GM12878 (cell line): ENCODE data around the gene ITGAV. TPM values are rescaled to one million over a fixed set of nuclear protein-coding genes. Genes with fewer than 3 reads are reported as not detected.

ENCODE experiments used
- ATAC-seq: fragments of 200-7000 bp; cut with Tn5 transposase; 3 replicates; pipeline ENCODE4 v1.9.1; 2020; ENCODE audit warnings: mild to moderate bottlenecking, moderate library complexity
- BruUV-seq: library from RNA; stranded (reverse); fragments of 400-500 nt; replicated peaks from 2 replicates; lab custom pipeline; 2021; lab: Mats Ljungman, UMichigan
- CTCF ChIA-PET: fragments of 300-600 bp; sonication (Branson Sonifier 250); formaldehyde crosslinking; extraction: SDS; loops from one replicate; lab custom pipeline; 2021; ENCODE audit warnings: inconsistent platforms; lab: Yijun Ruan, JAX
- POLR2A ChIA-PET: fragments of 350-600 bp; formaldehyde crosslinking; extraction: SDS; loops from one replicate; lab custom pipeline; 2021; ENCODE audit warnings: inconsistent platforms; lab: Charles Lee
- RAD21 ChIA-PET: fragments of 300-600 bp; sonication (Branson Sonifier 250); formaldehyde crosslinking; loops from one replicate; lab custom pipeline; 2023; ENCODE audit warnings: antibody characterized with exemption; ENCODE audit not compliant: unreplicated experiment; lab: Charles Lee
- SMC1A ChIA-PET: fragments of 300-600 bp; sonication (Branson Sonifier 250); formaldehyde crosslinking; loops from one replicate; lab custom pipeline; 2023; ENCODE audit not compliant: unreplicated experiment, uncharacterized antibody; lab: Charles Lee
- DNase-seq: peaks from one replicate; pipeline ENCODE4 v3.0.0-alpha.2; 2011; ENCODE audit warnings: low read depth, low spot score
- FAIRE-seq: peaks from 3 replicates; lab custom pipeline; 2011; peaks lifted over from hg19 to GRCh38; lab: Jason Lieb, UNC
- H2AFZ ChIP-seq: 2 replicates; pipeline ENCODE4 v1.6.0; 2011; ENCODE audit warnings: low read depth, low read length, control low read depth; ENCODE audit not compliant: control insufficient read depth
- H3K27ac ChIP-seq: 2 replicates; pipeline ENCODE4 v1.5.1; 2011; ENCODE audit warnings: control low read depth; ENCODE audit not compliant: control insufficient read depth, insufficient read depth
- H3K27me3 ChIP-seq, 2 experiments: replicated peaks in 1 of 2; 2 replicates each; pipeline versions ENCODE4 v1.6.0 to v1.6.1; 2011; ENCODE audit warnings: low read length in 1 of 2; ENCODE audit not compliant: control insufficient read depth in 2 of 2, insufficient read depth in 2 of 2
- H3K36me3 ChIP-seq, 2 experiments: 2 replicates each; pipeline ENCODE4 v1.5.1; 2011; ENCODE audit warnings: low read length in 1 of 2; ENCODE audit not compliant: control insufficient read depth in 2 of 2, insufficient read depth in 2 of 2
- H3K4me1 ChIP-seq: 2 replicates; pipeline ENCODE4 v1.6.1; 2011; ENCODE audit warnings: mild to moderate bottlenecking, low read length, moderate library complexity, mixed read lengths; ENCODE audit not compliant: control insufficient read depth, insufficient read depth
- H3K4me2 ChIP-seq: 2 replicates; pipeline ENCODE4 v1.6.0; 2011; ENCODE audit warnings: control low read depth; ENCODE audit not compliant: control insufficient read depth, insufficient read depth
- H3K4me3 ChIP-seq: fragments of 200-600 bp; sonication (generic); 2 replicates; pipeline ENCODE4 v1.5.1; 2016
- H3K79me2 ChIP-seq: 2 replicates; pipeline ENCODE4 v1.6.0; 2011; ENCODE audit warnings: low read length; ENCODE audit not compliant: control insufficient read depth, insufficient read depth
- H3K9ac ChIP-seq: 2 replicates; pipeline ENCODE4 v1.8.0; 2011; ENCODE audit warnings: low read length, control low read depth, mixed read lengths; ENCODE audit not compliant: control insufficient read depth, insufficient read depth
- H3K9me3 ChIP-seq: replicated peaks from 3 replicates; pipeline ENCODE4 v1.5.1; 2011; ENCODE audit warnings: mild to moderate bottlenecking, low read length; ENCODE audit not compliant: control insufficient read depth, insufficient read depth
- H4K20me1 ChIP-seq: 2 replicates; pipeline ENCODE4 v1.6.0; 2011; ENCODE audit not compliant: control insufficient read depth, insufficient read depth
- BCL11A ChIP-seq: IDR thresholded peaks from 2 replicates; pipeline ENCODE4 v1.6.1; 2011; ENCODE audit warnings: low read depth, low read length
- CBFB ChIP-seq: IDR thresholded peaks from 2 replicates; pipeline ENCODE4 v1.6.1; 2016; ENCODE audit warnings: antibody characterized with exemption, low read depth
- CTCF ChIP-seq, 3 experiments: IDR thresholded peaks in 2 of 3; conservative IDR thresholded peaks in 1 of 3; 2 replicates each; pipeline ENCODE4 v1.5.1; 2011; ENCODE audit warnings: low read depth in 3 of 3, low read length in 3 of 3, mild to moderate bottlenecking in 3 of 3, control low read depth in 2 of 3, moderate library complexity in 2 of 3, inconsistent platforms in 1 of 3, mixed read lengths in 1 of 3; ENCODE audit not compliant: control insufficient read depth in 2 of 3, insufficient read depth in 1 of 3; ENCODE audit errors: extremely low read depth in 1 of 3
- GABPA ChIP-seq: IDR thresholded peaks from 2 replicates; pipeline ENCODE4 v1.6.1; 2014; ENCODE audit warnings: antibody characterized with exemption, low read depth, mild to moderate bottlenecking, inconsistent platforms
- IKZF2 ChIP-seq, 2 experiments: fragments of 450-650 bp; IDR thresholded peaks; 2 replicates each; pipeline ENCODE4 v1.6.1; 2017; ENCODE audit warnings: mild to moderate bottlenecking in 2 of 2, moderate library complexity in 2 of 2
- JUNB ChIP-seq: IDR thresholded peaks from 2 replicates; pipeline ENCODE4 v1.6.1; 2016; ENCODE audit warnings: antibody characterized with exemption, mild to moderate bottlenecking
- PBX3 ChIP-seq: IDR thresholded peaks from 2 replicates; pipeline ENCODE4 v1.6.1; 2011; ENCODE audit warnings: mild to moderate bottlenecking, low read depth, low read length, moderate library complexity; ENCODE audit not compliant: insufficient replicate concordance
- SIN3A ChIP-seq: IDR thresholded peaks from 2 replicates; pipeline ENCODE4 v1.6.1; 2012; ENCODE audit warnings: low read depth, low read length, improper control_type of control experiment
- SPI1 ChIP-seq: IDR thresholded peaks from 2 replicates; pipeline ENCODE4 v1.6.1; 2011; ENCODE audit warnings: low read depth, mild to moderate bottlenecking, low read length, moderate library complexity, borderline replicate concordance; ENCODE audit not compliant: insufficient read depth
- SREBF2 ChIP-seq: IDR thresholded peaks from 2 replicates; pipeline ENCODE4 v1.6.1; 2012; ENCODE audit warnings: mild to moderate bottlenecking, low read length
- STAT3 ChIP-seq: IDR thresholded peaks from 2 replicates; pipeline ENCODE4 v1.6.1; 2011; ENCODE audit warnings: low read depth, low read length, improper control_type of control experiment
- TCF12 ChIP-seq: IDR thresholded peaks from 2 replicates; pipeline ENCODE4 v1.6.1; 2011; ENCODE audit warnings: low read depth, mild to moderate bottlenecking, low read length
- ZNF207 ChIP-seq: fragments of 450-650 bp; IDR thresholded peaks from 2 replicates; pipeline ENCODE4 v1.6.1; 2014; ENCODE audit warnings: antibody characterized with exemption, mild to moderate bottlenecking, borderline replicate concordance
- ZNF24 ChIP-seq: fragments of 450-650 bp; IDR thresholded peaks from 2 replicates; pipeline ENCODE4 v1.6.1; 2017; ENCODE audit warnings: antibody characterized with exemption, mild to moderate bottlenecking
- WGBS: methylation state at CpG from one replicate; pipeline ENCODE4 v1.1.6; 2016; ENCODE audit warnings: low lambda C conversion rate; ENCODE audit not compliant: insufficient replicate concordance, insufficient coverage; ENCODE audit errors: missing lambda C conversion rate; 5-methylcytosine and 5-hydroxymethylcytosine counted together
- in situ Hi-C: fragments of 300-500 bp; cut with MboI; formaldehyde crosslinking; loops from 9 replicates; pipeline ENCODE4 v1.14.3; 2018; ENCODE audit warnings: mixed read lengths
- intact Hi-C: fragments of 100-400 bp; cut with micrococcal nuclease; formaldehyde crosslinking; loops from one replicate; pipeline ENCODE4 v1.14.2; 2022; ENCODE audit not compliant: unreplicated experiment
- polyA plus RNA-seq, 11 experiments: library from polyadenylated mRNA; depleted of rRNA in 4 of 11; unstranded in 6 of 11; stranded (reverse) in 5 of 11; fragments of >200 nt; fragmentation: Nextera tagmentation in 4 of 11; fragmentation: Illumina TruSeq in 1 of 11; extraction: Ambion mirVana in 4 of 11; extraction: Trizol in 1 of 11; gene quantifications; 1 replicate in 1 of 11; 2 replicates in 10 of 11; pipeline versions ENCODE4 v1.2.1 to v1.2.3, GENCODE V29; 2011 to 2016; ENCODE audit warnings: inconsistent platforms in 2 of 11, missing spikeins in 2 of 11, low read depth in 1 of 11
- total RNA-seq, 4 experiments: library from RNA; depleted of rRNA in 3 of 4; stranded (reverse); fragments of >200 nt in 3 of 4; fragmentation: Illumina TruSeq in 1 of 4; extraction: Trizol in 1 of 4; gene quantifications; 2 replicates each; pipeline versions ENCODE4 v1.2.1 to v1.2.3, GENCODE V29; 2013 to 2021

ITGAV gene
- total and polyA plus RNA-seq, 10 of the 15 experiments (the other 5 are each of a cell fraction or from before 2014, with no cell fraction given): 2.1 to 10.8 (median 6.1) TPM

GRCh38 chr2:186544255-186544675 is 45.6 kb upstream of the ITGAV start:
- SMC1A ChIA-PET: interaction anchor here (0.6 to 0.7 kb wide), 2 partner anchors 17 to 539 kb away, joined by 3 to 4 read pairs; no protein-coding TSS in a partner anchor
- 94% methylated on average over 1 of the region's 1 CpG for WGBS
- in situ Hi-C loops (no loop called here), intact Hi-C loops (no loop called here)
- Histone ChIP-seq H4K20me1 (no peaks in the 10 kb centered on the region), H3K9ac (no peak overlapping the region), H3K4me1 (no peaks in the 10 kb centered on the region), H3K4me3 (no peak overlapping the region), H2AFZ (no peak overlapping the region), H3K4me2 (no peak overlapping the region), H3K36me3 (no peaks in the 10 kb centered on the region), H3K27me3 (no peaks in the 10 kb centered on the region), H3K9me3 (no peaks in the 10 kb centered on the region), H3K27ac (no peak overlapping the region), H3K79me2 (no peaks in the 10 kb centered on the region)
- CTCF ChIA-PET: interaction anchor here (1.1 kb wide), 1 partner anchor 948 kb away, joined by 3 read pairs; no protein-coding TSS in a partner anchor
- ATAC-seq: peak; percentile 30
- POLR2A ChIA-PET: no interaction called here
- no peak for DNase-seq
- no peak for FAIRE-seq
- TF ChIP-seq ZNF207 (no peak), BCL11A (no peak)
- RAD21 ChIA-PET: no interaction called here
- no TSS peak for BruUV-seq

GRCh38 chr2:186546846-186547245 is 43.0 kb upstream of the ITGAV start:
- DNase-seq: no peak
- FAIRE-seq: no peak
- Histone ChIP-seq H3K27me3 (no peaks in the 10 kb centered on the region), H3K4me2 (no peak overlapping the region), H4K20me1 (no peaks in the 10 kb centered on the region), H3K9me3 (no peaks in the 10 kb centered on the region), H3K4me3 (no peak overlapping the region), H3K9ac (no peak overlapping the region), H3K27ac (no peak overlapping the region), H2AFZ (no peak overlapping the region), H3K4me1 (no peaks in the 10 kb centered on the region), H3K79me2 (no peaks in the 10 kb centered on the region), H3K36me3 (no peaks in the 10 kb centered on the region)
- ChIA-PET RAD21 (no interaction called here), CTCF (interaction anchor here (0.9 kb wide), 1 partner anchor 42 kb away, joined by 3 read pairs; no protein-coding TSS in a partner anchor), SMC1A (interaction anchor here (1.3 kb wide), 1 partner anchor 23 kb away, joined by 4 read pairs; no protein-coding TSS in a partner anchor), POLR2A (no interaction called here)
- WGBS: 0% methylated on average over 1 of the region's 1 CpG
- intact Hi-C loops: no loop called here
- no TSS peak for BruUV-seq
- no peak for ATAC-seq
- in situ Hi-C loops: no loop called here
- TF ChIP-seq IKZF2 (IDR thresholded peaks at IDR 0.05) (no peak), JUNB (no peak), STAT3 (no peak), PBX3 (no peak), CTCF (IDR thresholded peaks at IDR 0.05 in 2 of 3, conservative IDR thresholded peaks at IDR 0.05 in 1 of 3; ENCODE audit: control insufficient read depth in 2 of 3, extremely low read depth in 1 of 3, insufficient read depth in 1 of 3, low read depth in 3 of 3, low read length in 3 of 3) (no peak), CBFB (no peak), ZNF24 (no peak), GABPA (no peak), SIN3A (no peak), SPI1 (no peak), SREBF2 (no peak), TCF12 (no peak), ZNF207 (no peak)
